GM21367 (cell line): ENCODE data around the gene L3MBTL3.

Experiments used
- ATAC-seq: cut with Tn5 transposase; IDR thresholded peaks from one replicate; pipeline ENCODE4 v1.9.1; 2021; ENCODE audit not compliant: unreplicated experiment

Gene L3MBTL3

DNA sequence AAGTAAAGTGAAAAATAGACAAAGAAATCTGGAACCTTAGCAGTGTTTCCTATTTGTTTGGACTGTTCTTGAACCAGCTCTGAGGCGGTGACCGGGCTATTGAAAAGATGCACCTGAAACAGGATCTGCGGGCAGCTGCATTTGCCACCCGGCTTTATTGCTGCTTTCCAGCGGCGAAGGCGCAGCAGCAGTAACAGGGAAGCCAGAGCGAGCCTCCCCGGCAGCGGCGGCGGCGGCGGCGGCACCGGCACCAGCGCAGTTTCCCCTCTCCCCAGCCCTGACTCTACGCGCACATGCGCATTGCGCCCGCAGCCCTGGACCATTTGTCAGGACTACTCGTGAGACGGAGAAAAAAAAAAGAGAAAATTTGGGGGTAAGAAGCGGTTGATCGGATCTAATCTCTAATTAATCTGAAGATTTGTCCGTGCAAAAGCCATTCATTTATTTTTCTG is at the start of gene L3MBTL3:
L3MBTL3 (plus strand) TSS at position 290 of the 452 bp plus-strand sequence. CDS start 24,119 bp downstream, outside the sequence.
- ATAC-seq: peak; percentile 67

DNA sequence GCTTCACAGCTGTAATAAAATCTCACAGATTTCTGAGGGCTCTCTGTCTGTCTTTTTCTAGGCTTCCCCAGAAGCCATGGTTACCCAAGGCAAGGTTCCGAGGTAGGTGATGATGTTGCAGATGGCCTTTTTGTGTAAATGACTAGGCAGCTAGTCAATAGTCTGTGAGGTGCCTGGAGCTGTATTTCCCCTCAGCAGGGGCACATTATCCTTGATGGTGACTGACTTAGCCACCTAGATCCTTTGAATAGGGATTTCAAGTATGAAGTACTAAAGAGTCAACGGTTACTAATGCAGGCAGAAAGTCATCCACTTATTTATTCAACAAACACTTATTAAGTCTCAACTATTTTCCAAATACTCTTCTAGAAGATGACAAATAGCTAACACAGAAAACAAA is 49.3 kb upstream of the L3MBTL3 start:
- ATAC-seq: no peak

DNA sequence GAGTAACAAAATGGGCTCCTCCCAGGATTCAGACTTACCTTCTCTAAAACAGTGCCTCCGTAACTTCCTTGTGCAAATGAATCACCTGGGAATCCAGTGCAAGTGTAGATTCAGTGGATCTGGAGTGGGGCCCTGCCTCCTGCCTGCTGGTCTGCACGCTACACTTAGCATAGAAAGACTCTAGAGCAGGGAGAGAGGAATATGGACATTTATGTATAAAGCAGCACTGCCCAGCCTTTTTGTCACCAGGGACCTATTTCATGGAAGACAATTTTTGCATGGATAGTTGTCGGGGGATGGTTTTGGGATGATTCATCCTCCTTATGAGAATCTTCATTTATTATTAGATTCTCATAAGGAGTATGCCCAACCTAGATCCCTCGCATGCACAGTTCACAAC is 42.3 kb upstream of the L3MBTL3 start:
- ATAC-seq: no peak

GRCh38 chr6:129978148-129978916 is 40.0 kb upstream of the L3MBTL3 start:
- no peak for ATAC-seq

GRCh38 chr6:129980821-129981220 is 37.6 kb upstream of the L3MBTL3 start:
- ATAC-seq: no peak

DNA sequence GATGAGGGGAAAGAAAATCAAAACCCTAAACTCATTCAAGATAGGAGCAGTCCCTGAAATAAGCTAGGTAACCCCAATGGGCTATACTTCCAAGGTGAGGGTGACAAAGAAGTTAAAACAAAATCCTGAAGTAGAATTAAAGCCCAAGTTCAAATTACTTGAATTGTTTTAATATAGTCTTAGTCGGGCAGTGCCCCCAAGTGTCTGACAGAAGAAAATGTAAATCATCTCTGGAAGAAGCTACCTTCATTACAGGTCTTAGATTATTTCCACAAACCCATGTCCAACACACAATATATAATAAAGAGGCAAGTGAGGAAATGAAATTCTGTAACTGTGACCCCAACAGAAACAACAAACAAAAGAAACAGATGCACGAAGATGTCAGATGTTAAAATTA is 36.8 kb upstream of the L3MBTL3 start:
- ATAC-seq: no peak

DNA sequence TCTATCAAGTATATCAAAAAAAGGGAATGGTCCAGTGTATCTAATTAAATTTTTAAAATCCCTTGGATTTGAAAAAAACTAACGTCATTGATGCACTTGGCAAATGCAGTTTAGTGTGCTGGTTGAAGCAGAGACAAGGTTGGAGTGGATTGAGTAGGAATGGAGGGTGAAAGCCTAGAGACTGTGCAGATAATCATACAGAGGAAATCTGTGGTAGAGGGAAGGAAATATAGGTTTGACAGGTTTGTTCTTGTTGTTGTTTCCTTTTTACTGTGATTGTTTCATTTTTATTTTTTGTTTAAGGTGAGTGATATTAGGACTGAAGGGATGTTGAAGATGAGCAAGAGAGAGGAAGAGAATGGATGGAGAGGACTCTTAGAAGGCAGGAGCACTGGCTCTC is 29.0 kb upstream of the L3MBTL3 start:
- ATAC-seq: no peak

GRCh38 chr6:129992881-129993280 is 25.5 kb upstream of the L3MBTL3 start:
- no peak for ATAC-seq

- no peak for ATAC-seq
These were observed 24.0 kb upstream of the L3MBTL3 start for GRCh38 chr6:129994410-129994809.

GRCh38 chr6:129996387-129996786 is 22.0 kb upstream of the L3MBTL3 start:
- ATAC-seq: no peak

DNA sequence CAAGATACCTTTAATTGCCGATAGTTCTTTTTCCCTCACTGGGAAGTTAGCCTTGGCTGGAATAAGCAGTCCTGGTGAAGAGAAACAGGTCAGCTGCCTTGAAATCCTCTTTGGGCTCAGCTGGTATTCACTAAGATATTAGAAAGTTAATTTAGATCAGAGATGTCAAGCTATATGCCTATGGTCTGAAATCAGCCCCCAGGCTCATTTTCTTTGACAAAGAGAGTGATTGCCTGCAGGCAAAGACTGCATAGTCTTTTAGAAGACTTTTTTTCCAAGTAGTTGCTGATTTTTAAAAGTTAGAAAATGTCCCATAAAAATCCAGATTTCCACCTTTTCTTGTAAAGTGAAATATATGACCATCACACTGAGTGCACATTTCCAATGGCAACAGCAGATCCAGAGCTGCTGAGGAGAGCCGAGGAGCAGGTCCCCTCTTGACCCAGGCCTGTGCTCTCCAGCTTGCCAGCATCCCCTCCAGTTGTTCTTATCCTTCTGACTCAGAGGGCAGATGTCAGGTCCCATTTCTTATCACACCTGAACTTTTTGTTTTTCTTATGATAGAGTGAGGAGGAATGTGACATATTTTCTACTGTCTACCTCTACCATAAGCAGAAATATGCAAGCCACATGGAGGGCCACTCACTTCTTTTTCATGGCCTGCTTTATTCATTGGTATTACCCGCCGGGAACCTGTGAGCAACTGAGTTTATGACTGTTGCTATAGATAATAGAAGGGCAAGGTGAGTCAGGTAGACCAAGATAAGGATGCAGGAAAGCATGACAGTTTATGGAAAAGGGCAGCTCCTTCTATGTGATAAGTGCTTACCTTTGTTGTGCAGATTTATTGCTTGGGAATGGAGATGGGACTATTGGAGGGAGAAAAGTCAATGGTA is 17.6 kb upstream of the L3MBTL3 start:
- no peak for ATAC-seq

DNA sequence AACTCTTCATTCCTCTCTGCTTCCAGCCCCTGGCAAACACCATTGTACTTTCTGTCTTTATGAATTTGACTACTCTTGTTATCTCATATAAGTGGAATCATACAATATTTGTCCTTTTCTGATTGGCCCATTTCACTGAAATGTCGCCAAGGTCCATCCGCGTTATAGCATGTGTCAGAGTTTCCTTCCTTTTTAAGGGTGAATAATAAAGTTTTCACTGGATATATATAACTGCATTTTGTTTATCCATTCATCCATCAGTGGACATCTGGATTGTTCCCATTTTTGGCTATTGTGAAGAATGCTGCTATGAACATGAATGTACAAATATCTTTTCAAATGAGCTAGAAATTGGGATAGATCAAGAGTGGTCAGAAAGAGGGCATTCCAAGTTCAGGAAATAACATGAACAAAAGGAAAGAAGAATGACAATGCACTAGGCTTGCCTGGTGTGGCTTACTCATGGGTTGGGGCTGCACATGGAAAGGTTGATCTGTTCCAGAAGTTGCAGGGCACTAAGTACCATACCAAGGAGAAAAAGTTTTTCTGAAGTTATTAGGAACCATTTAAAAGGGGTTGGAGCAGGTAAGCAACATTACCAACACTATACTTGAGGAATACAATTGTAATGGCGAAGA is 10.0 kb upstream of the L3MBTL3 start:
- no peak for ATAC-seq

GRCh38 chr6:130009146-130009545 is 9.2 kb upstream of the L3MBTL3 start:
- ATAC-seq: no peak

- no peak for ATAC-seq
These were observed 8.0 kb upstream of the L3MBTL3 start for GRCh38 chr6:130010387-130010786.

- no peak for ATAC-seq
These were observed 5.7 kb upstream of the L3MBTL3 start for GRCh38 chr6:130012728-130013127.

DNA sequence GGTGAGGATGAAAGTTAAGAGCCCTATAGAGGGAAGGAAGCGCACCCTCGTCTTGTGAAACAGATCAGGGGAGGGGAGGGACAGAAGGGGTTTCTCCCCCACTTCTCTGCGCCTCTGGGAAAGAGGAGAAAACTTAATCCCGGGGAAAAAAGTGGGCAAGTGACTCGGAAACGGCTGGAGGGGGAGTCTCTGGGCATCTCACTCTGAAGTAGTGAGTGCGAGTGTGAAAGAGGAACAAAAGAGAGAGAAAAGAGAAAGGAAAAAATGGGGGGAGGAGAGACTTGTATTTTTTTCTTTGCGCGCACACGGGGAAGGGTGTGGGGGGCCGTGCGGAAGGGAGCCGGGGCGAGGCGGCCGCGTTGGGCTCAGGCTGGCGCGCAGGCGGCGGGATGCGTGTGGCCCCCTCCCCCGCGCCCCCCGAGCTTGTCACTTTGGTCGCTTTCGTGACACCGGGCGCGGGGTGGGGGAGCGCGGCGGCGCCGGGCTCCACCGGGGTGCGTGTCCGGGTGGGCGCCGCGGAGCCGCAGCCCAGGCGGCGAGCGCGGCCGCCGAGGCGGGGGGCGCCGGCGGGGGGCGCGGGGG is 454 bp downstream of the L3MBTL3 start:
- peak; percentile 12 for ATAC-seq

DNA sequence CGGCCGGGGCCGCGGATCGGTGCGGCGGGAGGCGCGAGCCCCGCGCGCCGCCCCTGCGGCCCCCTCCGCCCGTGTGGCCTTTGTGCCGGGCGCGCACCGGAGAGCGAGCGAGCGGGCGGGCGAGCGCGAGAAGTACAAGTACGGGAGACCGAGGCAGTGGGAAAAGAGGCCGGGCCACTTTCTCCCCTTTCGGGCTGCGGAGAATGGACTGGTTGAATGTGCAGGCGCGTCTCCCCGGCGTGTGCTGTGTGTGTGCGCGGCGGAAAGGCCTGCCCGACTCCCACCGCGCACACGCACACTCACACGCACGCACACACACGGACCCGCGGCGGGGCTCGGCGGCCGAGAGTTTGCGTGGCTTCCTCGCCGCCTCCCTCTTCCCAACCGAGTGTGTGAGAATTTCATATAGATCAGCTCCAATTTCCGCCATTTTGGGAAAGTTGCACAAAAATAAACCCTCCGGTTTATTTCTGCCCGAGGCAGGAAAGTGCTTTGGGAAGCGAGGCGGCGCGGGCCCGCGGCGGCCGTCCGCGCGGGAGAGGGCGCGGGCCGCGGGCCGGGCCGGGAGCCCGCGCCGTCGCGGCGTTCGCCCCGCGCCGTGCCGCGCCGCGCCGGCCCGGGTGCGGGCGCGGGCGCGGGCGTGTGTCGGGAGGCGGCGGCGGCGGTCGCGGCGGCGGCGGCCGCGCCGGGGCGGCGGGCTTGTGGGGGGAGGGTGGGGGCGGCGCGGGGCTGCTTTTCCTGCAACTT is 1.1 kb downstream of the L3MBTL3 start:
- ATAC-seq: peak; percentile 9

- no peak for ATAC-seq
These were observed 1.9 kb downstream of the L3MBTL3 start for GRCh38 chr6:130020073-130020906.

DNA sequence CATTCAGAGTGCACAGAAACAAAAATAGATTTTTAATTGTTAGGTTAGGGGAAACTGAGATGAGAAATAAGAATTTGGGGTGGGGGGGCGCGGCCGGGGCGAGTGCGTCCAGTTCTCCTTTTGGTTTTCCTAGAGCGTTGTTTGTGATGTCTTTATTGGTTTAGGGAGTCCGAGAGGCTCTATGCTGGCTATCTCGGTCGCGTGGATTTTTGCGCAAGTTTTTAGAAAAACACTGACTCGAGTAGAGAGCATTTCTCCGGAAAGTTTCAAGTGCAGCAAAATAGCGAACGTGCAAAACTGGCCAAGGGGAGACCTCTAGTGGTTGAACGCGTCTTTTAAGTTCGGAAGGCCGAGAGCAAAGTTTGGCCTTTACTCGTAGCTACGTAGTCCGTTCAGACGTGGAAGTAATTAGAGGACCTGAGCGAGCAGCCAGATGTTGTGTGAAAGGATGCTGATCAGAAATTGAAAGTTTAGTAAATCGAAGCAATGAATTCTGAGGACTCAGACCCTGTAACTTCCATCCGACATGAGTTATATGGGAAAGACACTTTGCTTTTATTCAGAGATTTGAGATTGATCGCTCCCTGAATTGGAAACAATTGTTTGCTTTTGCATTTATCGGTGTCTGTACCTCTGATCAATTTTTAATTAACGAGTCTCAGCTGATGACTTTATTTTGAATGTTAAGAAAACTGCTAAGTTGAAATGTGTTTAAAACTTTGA is 2.7 kb downstream of the L3MBTL3 start:
- peak; percentile 75 for ATAC-seq
